ENCODE data around the gene MED27.

DNA sequence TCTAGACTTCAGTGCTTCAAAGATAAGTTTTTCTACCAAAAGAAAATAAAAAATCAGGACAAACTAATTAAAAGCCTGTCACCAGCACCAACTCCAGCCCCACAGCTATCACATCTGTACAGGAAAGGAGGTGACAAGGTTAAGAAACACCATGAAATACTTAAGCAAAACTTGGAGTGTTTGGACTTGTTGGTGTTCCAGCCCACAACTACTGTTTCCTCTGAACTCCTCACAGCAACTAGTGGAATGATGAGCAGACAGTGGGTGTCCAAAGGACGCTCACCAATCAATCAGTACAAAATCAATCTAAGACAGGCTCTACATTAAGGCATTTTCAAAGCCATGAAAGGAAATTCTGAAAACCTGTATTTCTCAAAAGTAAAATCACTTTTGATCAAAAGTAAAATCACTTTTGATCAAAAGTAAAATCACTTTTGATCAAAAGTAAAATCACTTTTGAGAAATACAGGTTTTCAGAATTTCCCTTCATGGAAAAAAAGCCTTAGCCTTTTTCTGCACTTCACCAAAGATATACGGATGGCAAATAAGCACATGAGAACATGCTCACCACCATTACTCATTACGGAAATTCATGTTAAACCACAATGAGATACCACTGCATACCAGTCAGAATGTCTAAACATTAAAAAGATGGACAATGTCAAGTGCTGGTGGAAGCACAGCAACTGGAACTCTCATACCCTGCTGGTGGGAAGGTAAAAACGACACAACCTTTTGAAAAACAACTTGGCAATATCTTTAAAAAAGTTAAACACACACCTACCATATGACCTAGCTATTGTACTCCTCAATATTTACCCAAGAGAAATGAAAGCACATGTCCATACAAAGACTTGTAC lies 79.7 kb downstream of the MED27 start:
- TF ChIP-seq, protein P1, sequence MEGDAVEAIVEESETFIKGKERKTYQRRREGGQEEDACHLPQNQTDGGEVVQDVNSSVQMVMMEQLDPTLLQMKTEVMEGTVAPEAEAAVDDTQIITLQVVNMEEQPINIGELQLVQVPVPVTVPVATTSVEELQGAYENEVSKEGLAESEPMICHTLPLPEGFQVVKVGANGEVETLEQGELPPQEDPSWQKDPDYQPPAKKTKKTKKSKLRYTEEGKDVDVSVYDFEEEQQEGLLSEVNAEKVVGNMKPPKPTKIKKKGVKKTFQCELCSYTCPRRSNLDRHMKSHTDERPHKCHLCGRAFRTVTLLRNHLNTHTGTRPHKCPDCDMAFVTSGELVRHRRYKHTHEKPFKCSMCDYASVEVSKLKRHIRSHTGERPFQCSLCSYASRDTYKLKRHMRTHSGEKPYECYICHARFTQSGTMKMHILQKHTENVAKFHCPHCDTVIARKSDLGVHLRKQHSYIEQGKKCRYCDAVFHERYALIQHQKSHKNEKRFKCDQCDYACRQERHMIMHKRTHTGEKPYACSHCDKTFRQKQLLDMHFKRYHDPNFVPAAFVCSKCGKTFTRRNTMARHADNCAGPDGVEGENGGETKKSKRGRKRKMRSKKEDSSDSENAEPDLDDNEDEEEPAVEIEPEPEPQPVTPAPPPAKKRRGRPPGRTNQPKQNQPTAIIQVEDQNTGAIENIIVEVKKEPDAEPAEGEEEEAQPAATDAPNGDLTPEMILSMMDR (IDR thresholded peaks at IDR 0.05): no peak
- TF ChIP-seq POLR2A (IDR thresholded peaks at IDR 0.05): no peak
